Naive thymus-derived CD4-positive, alpha-beta T cell (primary cell): ENCODE measurements around the gene ASZ1. TPM values are rescaled to one million over a fixed set of nuclear protein-coding genes. Genes with fewer than 3 reads are reported as not detected.
"Not testable (repeated sequence)": the region's sequence is repeated elsewhere in the genome, so short reads cannot be mapped to it uniquely, and the experiment has no call there.

Experiments used
- ATAC-seq: fragments of 150-1000 bp; cut with Tn5 transposase; 2 replicates; pipeline ENCODE4 v1.10.0; 2021; ENCODE audit warnings: mild to moderate bottlenecking, moderate library complexity
- CTCF ChIA-PET: fragments of 350-600 bp; sonication (Branson Sonifier 250); formaldehyde crosslinking; loops from one replicate; lab custom pipeline; 2021; ENCODE audit warnings: antibody characterized with exemption; lab: Charles Lee
- POLR2A ChIA-PET: fragments of 350-600 bp; sonication (Branson Sonifier 250); formaldehyde crosslinking; loops from one replicate; lab custom pipeline; 2021; ENCODE audit warnings: antibody characterized with exemption, inconsistent platforms; lab: Charles Lee
- DNase-seq, 9 donors: peaks; one replicate each; pipeline versions ENCODE4 v3.0.0 to v3.0.0-alpha.2; 2020 to 2022; ENCODE audit warnings: mixed read lengths in 1 of 9
- H3K27ac ChIP-seq: one replicate; pipeline ENCODE4 v1.7.0; 2013; ENCODE audit warnings: mild to moderate bottlenecking, low read depth, low read length, moderate library complexity
- H3K27me3 ChIP-seq, 2 donors: one replicate each; pipeline ENCODE4 v1.7.0; 2013; ENCODE audit warnings: low read length in 2 of 2, mild to moderate bottlenecking in 2 of 2, moderate library complexity in 2 of 2; ENCODE audit not compliant: control insufficient read depth in 2 of 2, insufficient read depth in 2 of 2
- H3K36me3 ChIP-seq, 3 experiments: 1 replicate in 2 of 3; 2 replicates in 1 of 3; pipeline ENCODE4 v1.7.0; 2013; ENCODE audit warnings: low read length in 3 of 3, mild to moderate bottlenecking in 3 of 3, moderate library complexity in 1 of 3; ENCODE audit not compliant: insufficient read depth in 3 of 3, control insufficient read depth in 2 of 3
- H3K4me1 ChIP-seq, 2 donors: one replicate each; pipeline ENCODE4 v1.7.0; 2013; ENCODE audit warnings: low read length in 2 of 2, mild to moderate bottlenecking in 2 of 2, moderate library complexity in 1 of 2; ENCODE audit not compliant: control insufficient read depth in 2 of 2, insufficient read depth in 2 of 2
- H3K4me3 ChIP-seq: 2 replicates; pipeline ENCODE4 v1.7.0; 2013; ENCODE audit warnings: mild to moderate bottlenecking, low read length
- H3K9me3 ChIP-seq, 3 experiments: 1 replicate in 2 of 3; 2 replicates in 1 of 3; pipeline ENCODE4 v1.7.0; 2013; ENCODE audit warnings: low read length in 3 of 3; ENCODE audit not compliant: control insufficient read depth in 2 of 3
- H3K27ac Mint-ChIP-seq, 9 donors: one replicate each; pipeline ENCODE4 v1.8.0; 2020 to 2022; ENCODE audit warnings: mixed read lengths in 9 of 9, mild to moderate bottlenecking in 8 of 9, moderate library complexity in 5 of 9, inconsistent platforms in 2 of 9
- H3K27me3 Mint-ChIP-seq, 5 donors: one replicate each; pipeline ENCODE4 v1.8.0; 2021 to 2022; ENCODE audit warnings: mixed read lengths in 5 of 5, mild to moderate bottlenecking in 1 of 5
- H3K36me3 Mint-ChIP-seq, 5 donors: one replicate each; pipeline ENCODE4 v1.8.0; 2020 to 2022; ENCODE audit warnings: mixed read lengths in 5 of 5, mild to moderate bottlenecking in 3 of 5, inconsistent platforms in 1 of 5
- H3K4me1 Mint-ChIP-seq, 7 donors: one replicate each; pipeline ENCODE4 v1.8.0; 2020 to 2022; ENCODE audit warnings: mixed read lengths in 7 of 7, mild to moderate bottlenecking in 3 of 7, inconsistent platforms in 1 of 7
- H3K4me3 Mint-ChIP-seq, 10 donors: one replicate each; pipeline ENCODE4 v1.8.0; 2020 to 2022; ENCODE audit warnings: mild to moderate bottlenecking in 10 of 10, mixed read lengths in 10 of 10, moderate library complexity in 6 of 10, inconsistent platforms in 2 of 10
- H3K9me3 Mint-ChIP-seq, 11 donors: one replicate each; pipeline ENCODE4 v1.8.0; 2020 to 2022; ENCODE audit warnings: mixed read lengths in 11 of 11, mild to moderate bottlenecking in 4 of 11, inconsistent platforms in 1 of 11, moderate library complexity in 1 of 11
- intact Hi-C, 2 donors: fragments of 100-400 bp; cut with micrococcal nuclease; formaldehyde crosslinking; loops; one replicate each; pipeline ENCODE4 v1.15.1; 2023
- polyA plus RNA-seq, 2 donors: library from polyadenylated mRNA; unstranded; fragments of 300-500 nt; fragmentation: Illumina TruSeq; gene quantifications; one replicate each; pipeline ENCODE4 v1.2.3, GENCODE V29; 2021
- total RNA-seq, 6 experiments: library from RNA in 5 of 6; stranded (reverse) in 5 of 6; gene quantifications; 1 replicate in 5 of 6; 2 replicates in 1 of 6; pipeline ENCODE4 v1.2.3 and lab custom pipeline; 2021 to 2026

ASZ1 gene
- total and polyA plus RNA-seq, 7 experiments from 2014 or later, result not detected

GRCh38 chr7:117435475-117436043, 8.3 kb upstream of the ASZ1 start:
- DNase-seq, result no peak
- H3K4me1 ChIP-seq, result no peaks in the 10 kb centered on the region
- intact Hi-C loops, result no loop called here
- no peaks in the 10 kb centered on the region for H3K27me3 ChIP-seq
- no peak overlapping the region for H3K27ac Mint-ChIP-seq
- no peaks in the 10 kb centered on the region for H3K36me3 ChIP-seq
- H3K4me3 Mint-ChIP-seq, result no peak overlapping the region
- ATAC-seq, result no peak
- ChIA-PET CTCF (no interaction called here), POLR2A (no interaction called here)
- H3K36me3 Mint-ChIP-seq, result no peaks in the 10 kb centered on the region
- H3K4me1 Mint-ChIP-seq, result peaks cover 0 to 3% (median 0%) of the 10 kb centered on the region in 7 donors
- no peak overlapping the region for H3K27ac ChIP-seq
- peaks cover 0 to 6% (median 0%) of the 10 kb centered on the region in 11 donors for H3K9me3 Mint-ChIP-seq
- H3K4me3 ChIP-seq, result no peak overlapping the region
- H3K9me3 ChIP-seq, result no peaks in the 10 kb centered on the region
- no peaks in the 10 kb centered on the region for H3K27me3 Mint-ChIP-seq

DNA sequence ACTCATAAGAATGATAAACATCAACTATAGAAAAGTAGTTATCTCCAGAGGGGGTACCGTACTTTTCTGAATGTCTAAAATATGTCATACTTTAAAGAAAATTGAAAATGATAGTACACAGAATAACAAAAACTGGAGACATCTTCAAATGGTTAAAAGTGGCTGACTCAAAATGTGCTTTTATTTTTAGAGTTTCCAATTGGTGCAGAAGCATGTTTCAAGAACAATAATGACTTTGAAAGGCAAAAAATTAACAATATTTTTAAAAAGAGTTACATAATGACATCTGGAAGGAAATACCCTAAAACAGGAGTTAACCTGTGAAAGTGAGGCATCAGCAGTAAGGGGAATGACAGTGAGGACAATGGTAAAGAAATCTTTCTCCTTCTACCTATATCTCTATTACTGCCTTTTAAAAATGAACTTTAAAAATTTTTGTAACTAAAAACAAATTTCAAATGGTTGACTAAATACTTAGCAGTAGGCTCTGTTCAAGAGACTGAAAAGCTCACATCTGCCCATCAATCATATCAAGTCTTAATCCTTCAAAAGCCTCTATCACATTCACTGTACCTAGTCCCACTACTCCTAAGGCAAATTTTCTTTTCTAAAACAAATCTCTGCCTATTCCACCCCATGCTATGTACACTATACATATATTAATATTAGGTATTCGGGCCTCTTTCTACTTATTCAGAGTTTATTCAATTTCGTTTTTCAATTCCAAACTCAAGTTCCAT, 3.0 kb downstream of the ASZ1 start:
- no peak for ATAC-seq
- CTCF ChIA-PET, result no interaction called here
- Histone ChIP-seq H3K36me3 (no peaks in the 10 kb centered on the region), H3K9me3 (peaks cover 0 to 5% (median 0%) of the 10 kb centered on the region in 3 experiments), H3K27me3 (no peaks in the 10 kb centered on the region), H3K4me1 (no peaks in the 10 kb centered on the region), H3K4me3 (no peak overlapping the region), H3K27ac (no peak overlapping the region)
- Mint-ChIP-seq H3K4me3 (no peak overlapping the region), H3K36me3 (no peaks in the 10 kb centered on the region), H3K4me1 (no peaks in the 10 kb centered on the region), H3K27ac (no peak overlapping the region), H3K9me3 (peaks cover 0 to 4% (median 0%) of the 10 kb centered on the region in 11 donors), H3K27me3 (no peaks in the 10 kb centered on the region)
- intact Hi-C loops, result no loop called here
- DNase-seq, result no peak
- POLR2A ChIA-PET, result no interaction called here

GRCh38 chr7:117414591-117414990, 12.7 kb downstream of the ASZ1 start:
- DNase-seq, H3K36me3 ChIP-seq, H3K27ac ChIP-seq, H3K27me3 ChIP-seq, H3K27ac Mint-ChIP-seq, H3K4me1 ChIP-seq, intact Hi-C loops, H3K4me1 Mint-ChIP-seq, H3K36me3 Mint-ChIP-seq, H3K9me3 ChIP-seq, H3K4me3 Mint-ChIP-seq, H3K27me3 Mint-ChIP-seq, H3K4me3 ChIP-seq, ATAC-seq, POLR2A ChIA-PET, CTCF ChIA-PET: not testable (repeated sequence)
- peaks cover 0 to 15% (median 0%) of the 10 kb centered on the region in 11 donors for H3K9me3 Mint-ChIP-seq

DNA sequence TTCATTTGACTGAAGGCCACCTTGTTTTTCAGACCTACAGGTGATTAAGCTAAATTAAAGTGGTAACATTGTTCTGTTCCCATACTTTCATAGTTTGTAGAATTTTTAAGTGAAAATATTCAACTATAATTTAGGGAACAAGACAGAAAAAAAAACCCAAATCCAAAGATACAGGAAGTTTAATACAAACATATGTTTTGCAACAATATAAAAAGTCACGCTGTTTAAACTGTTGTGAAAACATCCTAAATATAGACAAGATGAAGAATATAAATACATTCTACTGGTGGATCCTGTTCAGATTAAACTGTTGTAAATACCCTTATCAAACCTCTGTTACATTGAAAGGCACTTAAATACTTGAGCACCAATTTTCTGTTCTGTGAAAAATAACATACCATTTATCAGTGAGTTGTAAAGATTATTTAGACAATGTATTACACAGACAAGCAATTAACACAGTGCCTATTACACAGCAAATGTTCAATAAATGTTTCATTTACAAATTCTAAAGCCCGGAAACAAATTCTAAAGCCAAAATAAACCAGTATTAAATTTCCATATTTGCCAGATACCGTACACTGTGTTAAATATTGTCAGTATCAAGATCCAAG, 14.2 kb downstream of the ASZ1 start:
- H3K27ac Mint-ChIP-seq, result no peak overlapping the region
- H3K9me3 Mint-ChIP-seq, result peaks cover 0 to 14% (median 0%) of the 10 kb centered on the region in 11 donors
- H3K27ac ChIP-seq, result no peak overlapping the region
- H3K4me3 Mint-ChIP-seq, result no peak overlapping the region
- ChIA-PET POLR2A (no interaction called here), CTCF (no interaction called here)
- no peaks in the 10 kb centered on the region for H3K9me3 ChIP-seq
- no peak overlapping the region for H3K4me3 ChIP-seq
- H3K27me3 Mint-ChIP-seq, result no peaks in the 10 kb centered on the region
- no peaks in the 10 kb centered on the region for H3K4me1 ChIP-seq
- H3K27me3 ChIP-seq, result no peaks in the 10 kb centered on the region
- ATAC-seq, result no peak
- intact Hi-C loops, result no loop called here
- no peaks in the 10 kb centered on the region for H3K36me3 ChIP-seq
- no peaks in the 10 kb centered on the region for H3K36me3 Mint-ChIP-seq
- DNase-seq, result no peak
- H3K4me1 Mint-ChIP-seq, result no peaks in the 10 kb centered on the region

DNA sequence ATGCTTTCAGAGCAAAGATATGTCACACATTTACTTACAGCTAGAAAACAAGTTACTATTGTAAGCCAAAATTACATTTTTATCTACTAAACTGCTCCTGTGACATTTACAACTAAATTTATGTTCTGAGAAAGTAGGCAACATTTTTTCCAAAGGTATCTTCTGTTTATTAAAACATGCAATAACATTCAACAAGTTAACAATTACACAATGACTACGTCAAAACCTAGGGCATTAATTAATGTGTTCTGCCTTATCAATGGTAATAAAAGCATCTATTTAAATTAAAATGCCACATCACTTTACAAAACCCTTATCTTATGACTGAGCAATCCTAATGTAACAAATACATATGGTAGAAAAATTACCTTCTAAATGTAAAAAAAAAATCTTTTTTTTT, 14.9 kb downstream of the ASZ1 start:
- H3K9me3 ChIP-seq, result no peaks in the 10 kb centered on the region
- no peak for DNase-seq
- Mint-ChIP-seq H3K27me3 (no peaks in the 10 kb centered on the region), H3K4me3 (no peak overlapping the region), H3K27ac (no peak overlapping the region), H3K4me1 (no peaks in the 10 kb centered on the region), H3K9me3 (peaks cover 0 to 8% (median 0%) of the 10 kb centered on the region in 11 donors), H3K36me3 (no peaks in the 10 kb centered on the region)
- H3K4me3 ChIP-seq, result no peak overlapping the region
- H3K4me1 ChIP-seq, result no peaks in the 10 kb centered on the region
- CTCF ChIA-PET, result no interaction called here
- no peak for ATAC-seq
- POLR2A ChIA-PET, result no interaction called here
- H3K27me3 ChIP-seq, result no peaks in the 10 kb centered on the region
- intact Hi-C loops, result no loop called here
- no peak overlapping the region for H3K27ac ChIP-seq
- H3K36me3 ChIP-seq, result no peaks in the 10 kb centered on the region

GRCh38 chr7:117411539-117411938, 15.8 kb downstream of the ASZ1 start:
- H3K27me3 Mint-ChIP-seq, result no peaks in the 10 kb centered on the region
- no peak for DNase-seq
- H3K9me3 ChIP-seq, result no peaks in the 10 kb centered on the region
- no peak for ATAC-seq
- H3K4me3 Mint-ChIP-seq, result no peak overlapping the region
- intact Hi-C loops, result no loop called here
- H3K36me3 ChIP-seq, result no peaks in the 10 kb centered on the region
- no peaks in the 10 kb centered on the region for H3K4me1 Mint-ChIP-seq
- H3K27ac Mint-ChIP-seq, result no peak overlapping the region
- no peak overlapping the region for H3K4me3 ChIP-seq
- ChIA-PET POLR2A (no interaction called here), CTCF (interaction anchor here (0.7 kb wide), 1 partner anchor 422 kb away, joined by 6 read pairs; no protein-coding TSS in a partner anchor)
- H3K27me3 ChIP-seq, result no peaks in the 10 kb centered on the region
- no peak overlapping the region for H3K27ac ChIP-seq
- H3K4me1 ChIP-seq, result no peaks in the 10 kb centered on the region
- no peaks in the 10 kb centered on the region for H3K36me3 Mint-ChIP-seq
- peaks cover 0 to 5% (median 0%) of the 10 kb centered on the region in 11 donors for H3K9me3 Mint-ChIP-seq
